Right lung (tissue), 5 donors: Measurements from ENCODE around the gene TMEM127. TPM values are rescaled to one million over a fixed set of nuclear protein-coding genes. Genes with fewer than 3 reads are reported as not detected.
"Not testable (repeated sequence)": the region's sequence is repeated elsewhere in the genome, so short reads cannot be mapped to it uniquely, and the experiment has no call there.

Experiments used
- DNase-seq, 2 donors: peaks; one replicate each; pipeline ENCODE4 v3.0.0-alpha.2; 2013
- polyA plus RNA-seq, 5 donors: library from polyadenylated mRNA; unstranded; fragments of 120-200 nt; gene quantifications; one replicate each; pipeline versions ENCODE4 v1.2.1 to v1.2.3, GENCODE V29; 2013; ENCODE audit warnings: inconsistent platforms in 1 of 5, low replicate concordance in 1 of 5; ENCODE audit not compliant: insufficient read length in 5 of 5, insufficient read depth in 1 of 5

The TMEM127 gene
- polyA plus RNA-seq, 5 donors, result 29.7 to 36.8 (median 31.9) TPM

DNA sequence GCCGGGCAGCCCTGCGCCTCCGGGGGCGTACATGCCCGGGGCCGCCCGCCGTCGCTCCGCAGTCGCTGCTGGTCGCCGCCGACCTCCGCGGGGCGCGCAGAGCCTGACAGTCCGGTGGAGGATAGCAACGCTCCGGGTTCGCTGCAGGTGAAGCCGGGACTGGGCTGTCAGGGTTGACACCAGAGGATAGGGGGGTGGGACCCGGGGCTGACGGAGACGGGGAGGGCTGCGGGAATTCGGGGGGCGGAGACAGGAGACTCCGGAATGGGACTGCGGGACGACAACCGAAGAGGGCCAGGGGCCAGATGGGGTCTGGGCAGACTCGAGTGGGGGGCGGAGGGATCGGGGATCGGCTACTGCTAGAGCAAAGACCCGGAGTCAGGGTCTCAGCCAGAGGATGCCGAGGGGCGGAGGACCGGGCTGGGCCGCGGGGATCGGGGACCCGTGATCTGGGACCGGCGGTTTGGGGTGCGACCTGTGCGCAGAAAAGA, 403 bp downstream of the TMEM127 start:
- no peak for DNase-seq

DNA sequence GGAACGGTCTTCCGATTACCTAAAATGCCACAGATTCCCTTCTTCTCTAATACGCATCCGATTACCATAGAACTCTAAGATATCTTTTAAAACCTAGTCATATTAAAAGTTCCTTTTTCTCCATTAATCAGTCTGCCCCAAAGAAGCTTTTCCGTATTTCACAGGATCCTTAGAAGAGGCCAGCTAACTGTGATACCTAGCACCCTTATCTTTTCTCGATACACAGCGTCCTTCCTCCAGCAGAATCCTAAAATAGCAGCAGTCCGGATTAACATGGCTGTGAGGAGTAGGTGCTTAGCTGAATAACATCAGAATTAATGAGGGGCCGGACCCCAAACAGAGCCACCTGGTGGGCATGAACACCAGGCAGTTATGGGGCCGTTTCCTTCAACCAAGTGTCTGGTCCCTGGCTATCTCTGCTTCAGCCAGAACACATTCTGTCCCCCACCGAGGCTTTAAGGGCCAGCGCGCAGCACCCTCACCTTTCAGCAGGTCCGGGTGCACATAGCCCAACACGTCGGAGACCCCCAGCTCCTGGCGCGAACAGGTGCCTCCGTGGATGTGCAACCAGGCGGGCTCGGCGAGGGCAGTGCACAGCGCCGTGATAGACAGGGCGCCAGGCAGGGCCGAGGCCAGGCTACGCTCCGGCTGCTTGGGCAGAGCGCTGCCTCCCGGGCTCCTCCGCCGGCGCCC, 995 bp downstream of the TMEM127 start:
- no peak for DNase-seq

DNA sequence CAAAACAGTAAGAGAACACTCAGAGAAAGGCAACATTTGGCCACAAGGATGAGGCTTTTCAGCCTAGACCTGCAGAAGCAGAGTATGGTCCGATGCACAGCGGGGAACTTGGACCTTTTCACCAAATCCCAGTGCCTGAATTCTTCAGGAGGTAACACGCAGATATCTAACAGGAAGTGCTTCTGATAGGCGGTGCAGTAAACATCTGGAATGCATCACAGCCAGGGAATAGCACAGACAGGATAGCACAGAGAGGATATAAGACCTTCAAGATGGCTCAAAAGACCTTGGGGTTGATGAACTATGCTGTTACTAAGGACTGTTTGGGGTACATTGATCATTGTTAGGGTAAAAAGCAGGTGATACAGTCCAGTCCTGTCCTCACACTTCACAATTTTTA, 1.7 kb downstream of the TMEM127 start:
- no peak for DNase-seq

DNA sequence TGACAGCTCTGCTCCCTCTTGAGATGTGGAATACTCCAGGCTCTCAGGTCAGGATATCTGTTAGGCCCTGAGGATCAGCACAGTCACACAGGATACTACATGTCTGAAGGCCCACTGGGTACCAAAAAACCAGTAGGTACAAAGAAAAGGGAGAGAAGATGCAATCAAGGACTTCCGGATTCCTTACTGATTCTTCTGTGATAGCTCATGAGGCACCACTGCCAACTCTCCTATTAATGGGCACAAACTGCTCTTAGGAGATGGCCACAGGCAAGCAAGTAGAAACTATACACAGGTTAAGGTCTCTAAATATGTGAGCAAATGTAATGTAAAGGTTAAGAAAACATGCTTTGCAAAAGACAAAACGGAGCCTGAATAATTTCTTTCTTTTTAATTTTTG, 3.5 kb downstream of the TMEM127 start:
- DNase-seq, result no peak

DNA sequence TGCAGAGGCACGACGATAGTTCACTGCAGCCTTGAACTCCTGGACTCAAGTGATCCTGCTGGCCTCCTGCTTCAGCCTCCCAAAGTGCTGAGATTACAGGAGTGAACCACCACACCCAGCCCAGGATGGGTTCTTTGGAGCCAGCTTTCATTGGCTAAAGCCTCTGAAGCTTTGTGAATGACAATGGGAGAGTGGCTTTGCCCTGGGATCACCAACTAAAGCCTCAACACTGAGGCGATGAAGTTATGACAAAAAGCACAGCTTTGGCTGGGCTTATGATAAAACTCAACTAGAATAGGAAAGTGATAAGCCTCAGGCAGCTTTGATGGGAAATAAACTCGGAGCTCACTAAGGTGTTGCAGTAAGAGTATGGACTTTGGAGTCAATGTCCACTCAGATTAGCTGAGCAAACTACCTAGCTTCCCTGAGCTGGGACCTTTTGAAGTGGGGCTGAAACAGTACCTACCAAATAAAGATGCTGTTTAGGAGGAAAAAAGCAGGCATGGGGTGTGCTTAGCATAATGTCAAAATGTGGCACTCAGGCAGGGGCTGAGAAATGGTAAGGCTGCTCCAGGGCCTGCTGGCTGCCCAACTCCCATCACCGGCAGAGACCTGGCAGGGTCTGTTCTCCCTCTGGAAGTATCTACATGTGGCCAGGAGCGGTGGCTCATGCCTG, 4.3 kb downstream of the TMEM127 start:
- DNase-seq, result no peak

DNA sequence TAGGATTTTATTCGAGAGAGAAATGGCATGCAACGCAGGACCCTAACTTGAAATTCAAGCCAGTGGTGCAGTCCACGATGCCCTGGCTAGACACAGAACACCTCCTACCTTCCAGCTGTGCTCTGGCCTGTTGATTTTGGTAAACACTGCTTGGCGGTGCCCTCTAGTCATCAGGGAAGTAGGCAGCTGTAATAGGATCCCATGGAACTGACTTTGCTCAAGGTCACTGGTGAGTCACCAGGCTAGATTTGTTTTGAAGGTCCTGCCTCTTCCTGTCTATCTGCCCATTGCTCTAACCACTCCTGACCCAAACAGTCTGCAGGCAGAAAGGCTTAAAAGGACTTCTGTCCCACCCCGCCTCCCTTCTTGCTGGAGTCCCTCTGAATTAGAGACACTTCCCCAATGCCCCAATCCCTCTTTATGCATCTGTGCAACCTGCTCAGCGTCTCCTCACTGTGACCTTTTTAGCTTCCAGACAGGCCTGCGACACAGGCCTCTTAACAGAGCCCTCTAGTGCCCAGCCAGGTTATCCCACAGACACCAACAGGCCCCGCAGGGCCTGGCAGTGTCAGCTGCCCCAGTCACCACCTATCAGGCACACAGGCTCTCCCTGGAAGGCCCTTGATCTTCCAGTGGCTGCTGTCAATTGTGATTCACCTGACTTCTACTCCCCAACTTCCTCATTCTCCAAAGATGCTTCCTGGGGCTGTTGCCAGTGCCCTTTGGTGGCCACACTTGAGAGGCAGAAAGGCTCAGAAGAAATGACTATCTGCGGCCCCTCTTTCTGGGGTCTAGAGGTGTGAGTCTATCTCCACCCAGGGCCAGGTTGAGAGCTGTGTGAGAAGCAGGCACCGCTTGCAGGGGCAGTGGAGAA, 5.2 kb downstream of the TMEM127 start:
- no peak for DNase-seq

DNA sequence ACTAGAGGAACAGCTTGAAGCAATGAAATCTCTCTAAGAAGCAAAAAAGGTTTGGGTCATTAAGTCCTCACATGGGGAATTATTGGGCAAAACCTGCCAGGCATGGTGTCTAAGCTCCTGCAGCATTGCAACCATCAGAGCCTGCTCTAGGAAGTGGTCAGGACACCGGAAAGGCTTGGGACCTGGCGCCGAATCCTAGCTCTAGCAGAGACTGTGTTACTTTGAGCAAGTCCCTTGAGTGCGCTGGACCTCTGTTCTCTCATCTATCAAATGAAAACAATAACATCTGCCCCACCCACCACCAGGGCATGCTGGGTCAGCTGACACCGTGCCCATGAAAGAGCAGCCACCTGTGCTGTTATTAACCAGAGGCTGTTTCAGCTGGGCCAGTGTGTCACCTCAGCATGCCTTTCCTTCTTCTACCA, 6.3 kb downstream of the TMEM127 start:
- DNase-seq, result no peak

DNA sequence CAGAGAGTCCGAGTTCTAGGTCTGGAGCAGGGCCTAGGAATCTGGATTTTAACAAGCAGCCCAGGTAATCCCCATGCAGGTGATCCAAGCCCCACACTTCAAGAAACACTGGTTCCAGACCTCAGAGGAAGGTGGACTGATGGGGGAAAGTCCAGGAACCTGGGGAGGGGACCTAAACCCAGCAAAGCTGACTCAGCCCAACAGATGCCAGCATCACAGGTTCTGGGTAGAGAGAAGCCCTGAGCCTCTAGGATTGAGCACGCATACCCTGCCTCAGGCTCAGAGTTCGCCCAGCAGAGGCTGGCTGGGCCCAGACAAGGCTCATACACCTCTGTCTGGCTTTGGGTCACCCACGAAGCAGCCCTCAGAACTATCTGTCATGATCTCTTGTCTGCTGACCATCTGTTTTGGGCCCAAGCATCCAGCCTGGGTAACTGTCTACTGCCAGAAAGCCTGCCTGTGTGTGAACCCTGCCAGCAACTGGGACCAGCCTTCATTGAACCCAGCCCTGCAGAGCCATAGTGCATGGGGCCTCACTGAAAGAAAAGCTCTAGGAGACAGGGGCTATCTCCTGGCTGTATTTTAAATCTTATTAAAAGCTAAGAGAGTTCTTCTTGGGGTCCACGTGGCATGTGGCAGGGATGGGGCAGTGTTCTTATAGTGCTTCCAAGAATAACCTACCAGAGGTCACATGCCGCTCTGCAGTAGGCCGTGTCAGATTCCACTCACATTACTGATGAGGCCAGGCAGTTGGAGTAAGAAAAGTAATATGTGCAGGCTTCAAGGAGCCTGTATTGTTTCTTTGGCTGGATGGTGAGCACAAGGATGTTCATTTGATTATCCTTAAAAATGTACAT, 7.4 kb downstream of the TMEM127 start:
- DNase-seq, result no peak

DNA sequence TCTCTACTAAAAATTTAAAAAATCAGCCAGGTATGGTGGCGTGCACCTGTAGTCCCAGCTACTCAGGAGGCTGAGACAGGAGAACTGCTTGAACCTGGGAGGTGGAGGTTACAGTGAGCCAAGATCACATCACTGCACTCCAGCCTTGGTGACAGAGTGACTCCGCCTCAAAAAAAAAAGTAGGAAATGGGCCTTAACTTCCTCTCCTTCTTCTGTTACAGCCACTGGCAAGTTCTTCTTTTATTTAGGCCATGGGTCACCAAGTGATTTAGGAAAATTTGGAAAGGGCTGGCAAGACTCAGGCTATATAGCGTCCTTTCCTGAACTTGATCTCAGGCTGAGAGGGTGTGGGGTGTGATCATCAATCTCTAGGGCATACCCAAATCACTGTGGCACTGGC, 8.1 kb downstream of the TMEM127 start:
- not testable (repeated sequence) for DNase-seq

DNA sequence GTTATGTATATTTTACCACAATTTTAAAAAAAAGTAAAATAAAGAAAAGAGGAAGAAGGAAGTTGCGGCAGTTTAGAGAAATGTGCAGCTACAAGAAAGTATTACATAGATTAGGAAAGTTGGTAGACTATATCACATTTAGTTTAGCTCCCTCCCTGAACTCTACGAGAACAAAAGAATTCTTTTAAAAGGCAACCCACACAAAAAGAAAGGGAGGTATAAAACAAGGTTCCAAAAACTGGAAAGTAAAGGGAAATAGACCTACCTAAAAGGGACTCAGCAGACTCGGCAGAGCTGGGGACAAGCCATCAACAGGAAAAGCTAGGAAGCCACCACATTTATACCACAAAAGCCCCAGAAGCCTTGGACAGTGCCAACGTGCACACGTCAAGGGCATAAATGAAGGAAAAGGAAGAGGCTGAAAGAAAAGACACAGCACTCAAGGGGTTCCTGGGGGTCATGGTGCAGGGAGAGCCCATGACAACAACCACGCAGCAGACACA, 9.1 kb downstream of the TMEM127 start:
- DNase-seq, result no peak

DNA sequence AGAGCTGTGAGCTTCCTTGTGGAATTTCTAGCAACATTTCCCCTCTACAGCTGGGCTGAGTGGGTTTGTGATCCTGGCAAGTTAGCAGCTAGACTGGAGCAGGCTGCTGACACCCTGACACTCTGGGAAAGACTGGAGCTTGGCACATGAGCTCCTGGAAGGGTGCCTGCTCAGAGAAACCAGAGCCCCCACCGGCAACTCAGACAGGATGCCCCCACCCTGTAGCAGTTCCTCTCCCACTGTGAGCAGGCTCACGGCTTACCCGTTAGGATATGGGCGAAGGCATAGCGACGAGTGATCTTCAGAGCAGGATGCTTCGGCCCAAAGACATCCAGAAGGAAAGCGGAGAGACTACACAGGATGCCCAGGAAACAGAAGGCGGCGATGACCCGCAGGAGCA, 11.2 kb downstream of the TMEM127 start:
- no peak for DNase-seq

DNA sequence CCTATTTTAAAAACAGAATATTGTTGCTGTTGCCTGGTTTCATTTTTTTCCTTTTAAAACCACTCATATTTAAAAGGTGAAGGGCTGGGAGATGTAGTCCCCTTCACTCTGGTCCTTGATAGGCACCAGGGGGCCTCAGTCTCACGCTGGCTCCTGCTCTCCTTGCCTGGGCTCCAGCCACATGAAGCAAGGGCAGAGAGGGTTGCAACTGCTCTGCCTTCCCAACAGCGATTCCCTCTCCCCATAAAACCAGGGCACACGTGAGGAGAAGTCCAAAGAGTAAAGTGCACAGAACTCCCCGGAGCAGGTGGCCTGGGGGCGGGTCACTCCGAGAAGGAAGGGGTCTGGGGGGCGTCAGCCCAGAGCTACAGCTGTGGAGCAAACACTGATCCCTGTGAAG, 12.8 kb downstream of the TMEM127 start:
- DNase-seq, result no peak

DNA sequence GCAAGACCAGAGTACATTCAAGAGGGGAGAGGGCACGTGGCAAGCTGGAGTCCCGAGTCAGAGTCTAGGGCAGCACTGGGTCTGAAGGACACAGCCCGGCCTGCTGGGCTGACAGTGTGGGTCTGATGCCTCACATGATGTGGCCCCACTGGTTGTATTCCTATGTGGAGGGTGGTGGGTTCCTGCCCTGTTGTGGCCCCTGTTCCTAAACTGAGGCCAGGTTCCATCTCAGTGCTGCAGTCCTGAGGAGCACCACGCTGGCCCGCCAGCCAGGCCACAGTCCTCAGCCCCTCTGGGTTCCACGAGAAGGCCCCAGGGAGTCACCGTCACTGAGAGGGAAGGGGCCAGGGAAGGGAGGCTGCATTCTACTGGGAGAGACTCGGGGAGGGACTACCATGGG, 13.3 kb downstream of the TMEM127 start:
- no peak for DNase-seq

DNA sequence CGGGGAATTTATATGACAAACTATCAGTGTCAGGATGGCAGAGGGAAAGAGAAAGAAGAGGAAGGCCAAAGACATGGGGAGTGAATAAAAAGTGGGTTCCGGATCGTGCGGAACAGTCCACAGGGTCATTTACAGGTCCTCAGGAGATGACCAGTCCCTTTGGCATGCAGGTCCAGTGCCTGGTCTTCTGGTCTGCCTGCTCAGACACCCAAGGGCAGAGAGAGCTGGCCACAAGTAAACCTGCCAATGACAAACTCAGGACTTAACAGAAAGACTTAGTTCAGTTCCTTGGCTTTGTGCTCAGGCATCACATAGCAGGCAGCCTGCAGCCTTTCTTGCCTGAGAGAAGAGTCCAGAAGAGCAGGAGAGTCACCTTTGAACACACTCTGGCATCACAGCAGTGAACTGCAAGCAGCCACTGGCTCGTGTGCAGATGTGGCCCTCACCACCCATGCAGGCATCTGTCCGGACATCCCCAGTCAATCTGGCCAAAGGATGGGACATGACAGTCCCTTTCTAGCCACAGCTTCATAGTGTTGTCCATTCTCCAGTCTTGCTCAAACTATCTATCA, 14.0 kb downstream of the TMEM127 start:
- peak; percentile 28 to 29 for DNase-seq

DNA sequence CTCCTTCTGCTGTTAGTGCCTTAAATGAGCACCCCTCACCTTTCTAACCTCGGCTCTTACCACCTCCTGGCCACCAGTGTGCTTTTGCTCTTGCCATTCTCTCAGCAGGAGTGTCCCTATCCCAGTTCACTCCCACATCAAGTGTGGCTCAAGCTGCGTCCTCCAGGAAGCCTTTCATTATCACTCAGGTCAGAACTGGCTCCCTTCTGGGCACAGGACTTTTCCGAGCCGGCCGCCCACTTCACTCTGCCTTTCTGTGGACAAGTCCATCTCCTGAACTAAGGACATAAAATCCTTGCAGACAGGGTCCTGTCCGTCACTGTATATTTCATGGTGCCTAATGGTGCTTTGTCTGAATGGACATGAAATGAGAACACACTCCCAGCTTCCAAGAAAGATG, 15.6 kb downstream of the TMEM127 start:
- no peak for DNase-seq

DNA sequence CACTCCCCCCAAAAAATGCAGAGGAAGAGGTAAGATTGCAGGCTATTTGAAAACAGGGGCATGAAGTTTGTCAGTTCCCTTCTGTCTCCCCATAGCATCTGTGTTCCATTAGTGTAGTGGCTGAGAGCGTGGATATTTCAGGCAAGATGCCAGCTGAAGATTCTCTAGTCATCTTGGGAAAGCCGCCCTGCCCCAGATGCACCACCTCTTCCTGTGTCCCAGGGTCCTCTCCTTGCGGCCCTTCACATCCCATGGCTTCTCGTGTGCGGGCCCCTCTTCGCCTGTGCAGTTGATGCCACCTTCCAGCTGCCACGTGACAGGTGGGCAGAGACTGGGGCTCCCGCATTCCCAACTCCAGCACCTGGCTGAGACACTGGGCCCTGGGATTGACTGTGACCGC, 16.1 kb downstream of the TMEM127 start:
- no peak for DNase-seq

DNA sequence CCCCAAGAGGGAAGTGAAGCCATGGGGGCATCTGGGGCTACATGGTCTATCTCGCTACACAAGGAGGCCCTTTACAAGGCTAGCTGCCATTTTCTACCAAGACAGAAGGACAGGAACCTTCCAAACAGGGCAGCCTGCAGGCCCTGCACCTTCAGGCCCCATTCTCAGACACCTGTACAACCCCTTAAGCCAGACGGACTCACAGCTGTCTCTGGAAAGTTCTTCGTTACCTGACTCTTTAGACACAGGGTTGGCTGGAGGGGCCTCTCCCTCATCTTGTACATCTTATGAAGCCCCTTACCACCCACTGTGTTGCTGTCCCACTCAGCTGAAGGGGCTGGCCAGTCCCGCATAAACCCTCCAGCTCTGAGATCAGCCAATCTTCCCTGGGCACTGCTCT, 17.2 kb downstream of the TMEM127 start:
- no peak for DNase-seq

DNA sequence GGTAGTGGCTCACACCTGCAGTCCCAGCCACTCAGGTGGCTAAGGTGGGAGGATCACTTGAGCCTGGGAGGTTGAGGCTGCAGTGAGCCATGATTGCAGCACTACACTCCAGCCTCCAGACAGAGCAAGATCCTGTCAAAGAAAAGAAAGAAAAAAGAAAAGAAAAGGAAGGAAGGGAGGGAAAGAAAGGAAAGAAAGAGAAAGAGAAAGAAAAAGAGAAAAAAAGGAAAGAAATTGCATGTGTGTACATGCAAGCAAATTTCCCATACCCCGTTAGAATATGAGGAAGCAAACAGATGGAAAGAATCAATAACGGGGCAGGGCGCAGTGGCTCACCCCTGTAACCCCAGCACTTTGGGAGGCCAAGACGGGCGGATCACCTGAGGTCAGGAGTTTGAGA, 17.9 kb downstream of the TMEM127 start:
- DNase-seq, result no peak

DNA sequence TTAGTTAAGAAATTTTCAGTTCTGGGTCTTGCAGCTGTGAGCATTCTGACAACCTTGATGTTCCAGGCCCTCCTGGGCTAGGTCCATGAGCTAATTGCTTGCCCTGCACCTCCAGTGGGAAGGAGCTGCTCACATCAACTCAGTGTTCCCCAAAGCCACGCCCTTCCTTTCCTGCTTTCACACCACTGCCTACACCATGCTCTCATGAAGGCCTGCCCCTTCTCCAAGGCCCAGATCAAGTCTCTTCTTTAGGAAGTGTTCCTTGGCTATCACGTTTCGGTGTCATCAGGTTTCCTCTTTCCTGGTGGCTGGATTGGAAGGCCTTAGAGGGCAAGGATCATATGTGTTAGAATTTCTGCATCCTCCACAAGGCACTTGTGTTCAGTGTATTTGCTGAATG, 18.8 kb downstream of the TMEM127 start:
- DNase-seq, result no peak

DNA sequence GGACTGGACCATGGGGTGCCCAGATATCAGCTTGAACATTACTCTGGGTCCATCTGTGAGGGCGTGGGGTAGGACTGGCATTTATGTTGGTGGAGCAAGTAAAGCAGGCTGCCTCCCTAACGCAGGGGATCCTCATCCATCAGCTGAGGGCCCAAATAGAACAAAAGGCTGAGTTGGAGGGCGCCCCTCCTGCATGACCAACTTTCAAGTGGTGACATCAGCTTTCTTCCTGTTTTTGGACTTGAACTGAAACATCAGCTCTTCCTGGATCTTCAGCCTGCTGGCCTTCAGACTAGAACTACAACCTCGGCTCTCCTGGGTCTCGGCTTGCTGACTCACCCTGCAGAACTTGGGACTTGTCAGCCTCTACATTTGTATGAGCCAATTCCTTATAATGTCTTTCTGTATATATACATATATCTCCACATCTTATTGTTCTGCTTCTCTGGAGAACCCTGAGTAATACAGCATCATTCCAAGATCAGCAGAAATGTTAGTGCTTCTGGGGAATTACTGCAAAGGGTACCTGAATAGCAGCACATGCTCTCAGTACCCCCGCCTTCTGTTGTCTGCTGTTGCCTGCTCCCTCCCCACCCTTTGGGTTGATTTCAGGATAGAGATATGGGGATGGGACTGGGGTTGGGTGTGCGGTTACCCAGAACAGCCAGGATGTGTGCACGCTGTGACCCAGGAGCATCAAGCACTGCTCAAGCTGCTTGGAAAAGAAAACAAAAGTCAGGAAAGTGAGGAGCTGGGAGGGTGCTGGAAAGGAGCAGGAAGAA, 20.0 kb downstream of the TMEM127 start:
- DNase-seq, result no peak
